Transverse colon (tissue), 4 donors: Measurements from ENCODE around the gene FILIP1L. TPM values are rescaled to one million over a fixed set of nuclear protein-coding genes. Genes with fewer than 3 reads are reported as not detected.
A peak's percentile ranks its signal among the peaks of the same experiment; 100 is the strongest.

Experiments used
- DNase-seq: peaks from one replicate; pipeline ENCODE4 v3.0.0-alpha.2; 2019
- H3K27ac ChIP-seq, 4 donors: fragments of 200-600 bp; sonication (generic); 2 replicates each; pipeline ENCODE4 v1.5.1; 2016 to 2018; ENCODE audit warnings: inconsistent platforms in 4 of 4
- H3K27me3 ChIP-seq: fragments of 200-600 bp; sonication (generic); 2 replicates; pipeline ENCODE4 v1.5.1; 2017; ENCODE audit warnings: inconsistent platforms
- H3K36me3 ChIP-seq, 4 donors: fragments of 200-600 bp; sonication (generic); 2 replicates each; pipeline ENCODE4 v1.5.1; 2017 to 2019; ENCODE audit warnings: inconsistent platforms in 4 of 4
- H3K4me1 ChIP-seq, 4 donors: fragments of 200-600 bp; sonication (generic); 2 replicates each; pipeline ENCODE4 v1.5.1; 2017 to 2020; ENCODE audit warnings: inconsistent platforms in 4 of 4
- H3K4me3 ChIP-seq, 4 donors: fragments of 200-600 bp; sonication (generic); 1 replicate in 1 of 4; 2 replicates in 3 of 4; pipeline versions ENCODE4 v1.5.1 to v1.6.1; 2017 to 2019; ENCODE audit warnings: inconsistent platforms in 4 of 4
- H3K9me3 ChIP-seq, 2 donors: fragments of 200-600 bp; sonication (generic); 2 replicates each; pipeline ENCODE4 v1.5.1; 2017 to 2019; ENCODE audit warnings: inconsistent platforms in 2 of 2
- EP300 ChIP-seq: sonication (generic); formaldehyde crosslinking; IDR thresholded peaks from one replicate; pipeline ENCODE4 v1.6.1; 2017; ENCODE audit warnings: antibody characterized with exemption, low read depth
- POLR2A ChIP-seq: fragments of 450-650 bp; IDR thresholded peaks from one replicate; pipeline ENCODE4 v1.6.1; 2016; ENCODE audit warnings: antibody characterized with exemption, mild to moderate bottlenecking, moderate library complexity
- POLR2AphosphoS5 ChIP-seq, 3 donors: sonication (generic); formaldehyde crosslinking; IDR thresholded peaks; one replicate each; pipeline ENCODE4 v1.6.1; 2016; ENCODE audit warnings: antibody characterized with exemption in 3 of 3
- WGBS, 2 donors: methylation state at CpG; one replicate each; pipeline ENCODE4 v1.1.5; 2018; ENCODE audit warnings: low coverage in 1 of 2; 5-methylcytosine and 5-hydroxymethylcytosine counted together
- in situ Hi-C, 4 donors: fragments of 200-750 bp; cut with MboI; loops; one replicate each; pipeline versions ENCODE4 v1.15.0 to v1.15.1; 2017; ENCODE audit warnings: low sequenced_read_pairs in 3 of 4, low pct_ligation_motif_present in 1 of 4, low pct_unique_long_range_greater_than_20kb in 1 of 4
- intact Hi-C: fragments of 100-400 bp; cut with DNase I; formaldehyde crosslinking; loops from one replicate; pipeline ENCODE4 v1.15.1; 2023; ENCODE audit warnings: low total_unique reads
- total RNA-seq, 4 donors: library from RNA; depleted of rRNA; stranded (reverse); fragments of >200 nt; gene quantifications; one replicate each; pipeline ENCODE4 v1.1.0, GENCODE V29; 2016
- TF ChIP-seq, protein P1 (sequence below), 5 experiments: fragments of 200-600 bp in 3 of 5; fragments of 450-650 bp in 2 of 5; sonication (generic) in 3 of 5; IDR thresholded peaks; 1 replicate in 2 of 5; 2 replicates in 3 of 5; pipeline ENCODE4 v1.5.1; 2016 to 2017; ENCODE audit warnings: antibody characterized with exemption in 5 of 5, inconsistent platforms in 3 of 5, mild to moderate bottlenecking in 2 of 5, moderate library complexity in 1 of 5

FILIP1L gene
- 10 to 100 TPM; 12.3 to 38.2 (median 26.9) TPM for total RNA-seq

DNA sequence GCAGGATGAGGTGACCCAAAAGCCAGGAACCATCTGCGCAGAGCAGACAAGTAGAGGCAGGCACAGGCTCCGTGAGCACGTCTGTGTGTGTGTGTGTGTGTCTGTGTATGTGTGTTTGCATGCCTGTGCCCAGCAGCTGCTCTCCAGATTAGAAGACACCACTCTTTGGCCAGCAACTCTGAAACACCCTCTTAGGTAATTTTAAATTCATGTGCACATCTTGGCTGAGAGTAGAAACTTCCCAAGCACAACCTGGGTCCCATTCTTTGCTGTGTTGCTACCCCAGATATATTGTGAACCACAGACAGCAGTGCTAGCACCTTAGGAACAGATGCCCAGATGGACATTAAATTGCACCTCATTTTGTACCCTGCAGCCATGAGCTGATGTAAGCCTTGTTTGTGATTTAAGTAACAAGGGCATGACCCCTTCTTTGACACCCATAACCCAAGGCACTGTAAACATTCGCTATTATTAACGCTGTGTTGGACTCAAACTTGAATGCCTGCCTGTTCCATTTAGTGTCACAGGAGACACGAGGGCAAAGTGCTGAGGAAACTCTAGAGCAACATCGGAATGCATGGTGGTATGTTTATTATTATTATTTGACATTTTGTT, at the start of gene FILIP1L:
Gene FILIP1L (minus strand): TSS at position 89 of the 618 bp plus-strand sequence.
- 73 to 85% methylated on average over 2 to 7 of the region's 7 CpGs for WGBS, 2 donors
- no peak within 1 kb of the TSS for H3K27ac ChIP-seq
- H3K27me3 ChIP-seq = no peaks in the 10 kb centered on the region
- no peak within 1 kb of the TSS for H3K4me3 ChIP-seq
- H3K36me3 ChIP-seq = no peaks in the 10 kb centered on the region
- DNase-seq = no peak
- intact Hi-C loops (no loop called here), in situ Hi-C loops (no loop called here)
- peaks cover 0 to 5% (median 0%) of the 10 kb centered on the region in 4 donors for H3K4me1 ChIP-seq
- TF ChIP-seq EP300 (no peak), POLR2AphosphoS5 (IDR thresholded peaks at IDR 0.05) (no peak), POLR2A (no peak)
- TF ChIP-seq, protein P1, sequence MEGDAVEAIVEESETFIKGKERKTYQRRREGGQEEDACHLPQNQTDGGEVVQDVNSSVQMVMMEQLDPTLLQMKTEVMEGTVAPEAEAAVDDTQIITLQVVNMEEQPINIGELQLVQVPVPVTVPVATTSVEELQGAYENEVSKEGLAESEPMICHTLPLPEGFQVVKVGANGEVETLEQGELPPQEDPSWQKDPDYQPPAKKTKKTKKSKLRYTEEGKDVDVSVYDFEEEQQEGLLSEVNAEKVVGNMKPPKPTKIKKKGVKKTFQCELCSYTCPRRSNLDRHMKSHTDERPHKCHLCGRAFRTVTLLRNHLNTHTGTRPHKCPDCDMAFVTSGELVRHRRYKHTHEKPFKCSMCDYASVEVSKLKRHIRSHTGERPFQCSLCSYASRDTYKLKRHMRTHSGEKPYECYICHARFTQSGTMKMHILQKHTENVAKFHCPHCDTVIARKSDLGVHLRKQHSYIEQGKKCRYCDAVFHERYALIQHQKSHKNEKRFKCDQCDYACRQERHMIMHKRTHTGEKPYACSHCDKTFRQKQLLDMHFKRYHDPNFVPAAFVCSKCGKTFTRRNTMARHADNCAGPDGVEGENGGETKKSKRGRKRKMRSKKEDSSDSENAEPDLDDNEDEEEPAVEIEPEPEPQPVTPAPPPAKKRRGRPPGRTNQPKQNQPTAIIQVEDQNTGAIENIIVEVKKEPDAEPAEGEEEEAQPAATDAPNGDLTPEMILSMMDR (IDR thresholded peaks at IDR 0.05) = no peak
- H3K9me3 ChIP-seq = no peaks in the 10 kb centered on the region

DNA sequence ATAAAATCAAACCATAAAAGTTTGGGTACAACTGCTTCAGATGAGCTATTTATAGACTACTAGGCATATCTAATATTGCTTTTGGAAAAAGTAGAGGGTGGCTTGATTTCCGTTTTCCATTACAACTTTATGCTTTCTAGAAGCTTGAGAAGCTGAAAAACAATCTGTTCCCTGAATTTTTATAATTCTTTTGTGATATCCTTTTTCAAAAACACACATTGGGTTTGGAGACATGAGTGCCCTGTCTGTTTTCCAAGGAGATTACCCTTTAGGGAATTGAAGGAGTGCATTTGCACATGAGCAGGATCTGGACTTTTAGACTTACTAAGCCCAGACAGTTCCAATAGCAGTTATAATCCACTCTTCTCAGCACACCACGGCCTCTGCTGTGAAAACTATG, 49.5 kb upstream of the FILIP1L start:
- 83 to 87% methylated on average over 2 of the region's 2 CpGs for WGBS, 2 donors
- H3K27me3 ChIP-seq = no peaks in the 10 kb centered on the region
- in situ Hi-C loops (no loop called here), intact Hi-C loops (no loop called here)
- TF ChIP-seq, protein P1 (IDR thresholded peaks at IDR 0.05) = no peak
- TF ChIP-seq POLR2AphosphoS5 (IDR thresholded peaks at IDR 0.05) (no peak), EP300 (no peak), POLR2A (no peak)
- peaks cover 0 to 15% (median 0%) of the 10 kb centered on the region in 4 donors for H3K4me1 ChIP-seq
- H3K4me3 ChIP-seq = no peak overlapping the region
- H3K27ac ChIP-seq = no peak overlapping the region
- DNase-seq = no peak
- no peaks in the 10 kb centered on the region for H3K9me3 ChIP-seq
- H3K36me3 ChIP-seq = no peaks in the 10 kb centered on the region

DNA sequence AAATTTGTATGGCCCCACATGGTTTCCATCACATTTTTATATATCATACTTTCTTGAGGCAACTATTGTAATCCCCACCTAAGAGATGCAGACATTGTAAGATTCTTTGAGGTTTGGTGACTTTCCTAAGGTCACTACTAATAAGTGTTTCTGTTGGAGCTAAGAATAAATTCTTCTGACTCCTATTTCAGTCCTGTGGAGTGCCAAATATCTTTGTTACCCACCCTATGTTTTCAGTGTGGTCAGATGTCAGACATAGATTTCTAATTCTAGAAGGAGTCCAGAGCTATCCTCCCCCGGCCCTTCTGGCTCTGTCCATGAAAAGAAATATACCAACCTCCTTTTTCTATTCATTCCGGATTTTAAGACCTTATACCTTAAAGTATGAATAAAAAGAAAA, 46.2 kb upstream of the FILIP1L start:
- Histone ChIP-seq H3K27me3 (no peaks in the 10 kb centered on the region), H3K27ac (peak overlapping the region in 3 of 4 donors; percentile 34 to 57 (median 38)), H3K4me3 (no peak overlapping the region), H3K9me3 (peaks cover 5 to 6% of the 10 kb centered on the region in 2 donors), H3K4me1 (peaks cover 0 to 16% (median 0%) of the 10 kb centered on the region in 4 donors), H3K36me3 (peaks cover 0 to 4% (median 0%) of the 10 kb centered on the region in 4 donors)
- WGBS, 2 donors = 89 to 94% methylated on average over 2 of the region's 2 CpGs
- in situ Hi-C loops (no loop called here), intact Hi-C loops (no loop called here)
- no peak for DNase-seq
- TF ChIP-seq POLR2A (no peak), EP300 (no peak), POLR2AphosphoS5 (IDR thresholded peaks at IDR 0.05) (no peak)
- TF ChIP-seq, protein P1 (IDR thresholded peaks at IDR 0.05) = no peak

DNA sequence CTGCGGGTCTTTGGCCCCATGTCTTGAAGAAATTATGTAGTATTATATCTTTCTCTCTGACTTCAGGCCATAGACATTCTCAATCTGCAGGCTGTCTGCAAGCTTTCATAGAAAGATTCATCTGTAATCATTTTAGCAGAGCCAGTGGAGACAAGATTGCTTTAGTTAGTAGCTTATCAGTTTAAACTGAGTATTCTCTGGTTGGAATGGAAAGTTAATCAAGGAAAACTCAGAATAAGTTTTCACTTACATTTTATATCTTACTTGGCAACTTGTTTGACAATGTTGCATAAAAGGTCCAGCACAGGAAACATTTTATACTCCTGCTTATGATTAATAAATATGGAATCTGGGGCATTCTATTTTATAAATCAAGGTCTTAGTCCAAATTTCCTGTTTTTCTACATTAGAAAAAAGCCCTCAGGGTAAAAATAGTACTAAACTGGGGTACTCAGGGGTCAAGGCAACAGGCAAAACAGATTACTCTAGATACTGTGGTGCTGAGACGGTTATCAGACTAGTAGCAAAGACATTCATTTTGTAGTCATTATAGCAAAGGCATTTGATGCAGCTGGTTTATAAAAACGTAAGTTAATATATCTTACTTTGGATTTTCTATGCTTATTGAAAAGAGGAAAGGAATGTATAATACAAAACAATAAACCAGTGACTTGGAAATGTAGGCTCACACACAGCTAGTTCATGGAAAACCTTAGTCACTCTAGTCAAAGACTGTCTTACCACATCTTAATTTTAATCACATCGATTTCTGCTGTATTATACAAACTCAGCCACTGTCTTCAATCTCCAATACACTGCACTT, 45.2 kb upstream of the FILIP1L start:
- no peak for DNase-seq
- 66 to 67% methylated on average over 4 of the region's 4 CpGs for WGBS, 2 donors
- TF ChIP-seq POLR2AphosphoS5 (IDR thresholded peaks at IDR 0.05) (no peak), POLR2A (no peak), EP300 (no peak)
- TF ChIP-seq, protein P1 (IDR thresholded peaks at IDR 0.05) = no peak
- no peaks in the 10 kb centered on the region for H3K27me3 ChIP-seq
- peaks cover 5 to 10% of the 10 kb centered on the region in 2 donors for H3K9me3 ChIP-seq
- intact Hi-C loops = no loop called here
- in situ Hi-C loops = no loop called here
- H3K4me3 ChIP-seq = no peak overlapping the region
- H3K27ac ChIP-seq = peak overlapping the region; percentile 34 to 59 (median 48)
- peaks cover 0 to 4% (median 0%) of the 10 kb centered on the region in 4 donors for H3K36me3 ChIP-seq
- peaks cover 0 to 16% (median 0%) of the 10 kb centered on the region in 4 donors for H3K4me1 ChIP-seq
